ENCODE measurements around the gene DCST1.

The DCST1 gene

GRCh38 chr1:155053531-155054105 is 20.0 kb downstream of the DCST1 start:
- no peak for DNase-seq (ENCODE audit: low spot score)

GRCh38 chr1:155057104-155057503 is 23.5 kb downstream of the DCST1 start:
- no peak for DNase-seq (ENCODE audit: low spot score)

- no peak for DNase-seq (ENCODE audit: low spot score)
Measured at GRCh38 chr1:155057788-155058211, 24.2 kb downstream of the DCST1 start.

- DNase-seq (ENCODE audit: low spot score), result no peak
Measured at GRCh38 chr1:155060736-155061135, 27.1 kb downstream of the DCST1 start.

GRCh38 chr1:155061381-155062150 is 27.9 kb downstream of the DCST1 start:
- peak; percentile 81 for DNase-seq (ENCODE audit: low spot score)

GRCh38 chr1:155062151-155062686 is 28.6 kb downstream of the DCST1 start:
- DNase-seq (ENCODE audit: low spot score), result no peak

- no peak for DNase-seq (ENCODE audit: low spot score)
Measured at GRCh38 chr1:155062702-155063411, 29.2 kb downstream of the DCST1 start.

- peak; percentile 84 for DNase-seq (ENCODE audit: low spot score)
Measured at GRCh38 chr1:155063550-155064110, 30.0 kb downstream of the DCST1 start, which contains the start of gene EFNA4. Gene EFNA4, plus strand, starts transcription at chr1:155063740. Its CDS starts 84 bp downstream, at chr1:155063824.

- no peak for DNase-seq (ENCODE audit: low spot score)
Measured at GRCh38 chr1:155064111-155064831, 30.6 kb downstream of the DCST1 start.

- no peak for DNase-seq (ENCODE audit: low spot score)
Measured at GRCh38 chr1:155064832-155065429, 31.3 kb downstream of the DCST1 start.

- DNase-seq (ENCODE audit: low spot score), result no peak
Measured at GRCh38 chr1:155066777-155067176, 33.2 kb downstream of the DCST1 start.

GRCh38 chr1:155068599-155068998 is 35.0 kb downstream of the DCST1 start:
- no peak for DNase-seq (ENCODE audit: low spot score)

GRCh38 chr1:155069551-155070157 is 36.0 kb downstream of the DCST1 start:
- DNase-seq (ENCODE audit: low spot score), result no peak

GRCh38 chr1:155070158-155070621 is 36.6 kb downstream of the DCST1 start:
- no peak for DNase-seq (ENCODE audit: low spot score)

GRCh38 chr1:155070721-155071569 is 37.3 kb downstream of the DCST1 start:
- peak; percentile 65 for DNase-seq (ENCODE audit: low spot score)

- no peak for DNase-seq (ENCODE audit: low spot score)
Measured at GRCh38 chr1:155071701-155072100, 38.1 kb downstream of the DCST1 start.

- no peak for DNase-seq (ENCODE audit: low spot score)
Measured at GRCh38 chr1:155072531-155073289, 39.1 kb downstream of the DCST1 start.

GRCh38 chr1:155073377-155074242 is 40.0 kb downstream of the DCST1 start:
- no peak for DNase-seq (ENCODE audit: low spot score)

Data from Ammon's horn (tissue), 1 donor.